ENCODE results near the gene NUP188. TPM values are rescaled to one million over a fixed set of nuclear protein-coding genes. Genes with fewer than 3 reads are reported as not detected.

NUP188 gene
- total RNA-seq, 1 donor from 2014 or later: 42.4 TPM

DNA sequence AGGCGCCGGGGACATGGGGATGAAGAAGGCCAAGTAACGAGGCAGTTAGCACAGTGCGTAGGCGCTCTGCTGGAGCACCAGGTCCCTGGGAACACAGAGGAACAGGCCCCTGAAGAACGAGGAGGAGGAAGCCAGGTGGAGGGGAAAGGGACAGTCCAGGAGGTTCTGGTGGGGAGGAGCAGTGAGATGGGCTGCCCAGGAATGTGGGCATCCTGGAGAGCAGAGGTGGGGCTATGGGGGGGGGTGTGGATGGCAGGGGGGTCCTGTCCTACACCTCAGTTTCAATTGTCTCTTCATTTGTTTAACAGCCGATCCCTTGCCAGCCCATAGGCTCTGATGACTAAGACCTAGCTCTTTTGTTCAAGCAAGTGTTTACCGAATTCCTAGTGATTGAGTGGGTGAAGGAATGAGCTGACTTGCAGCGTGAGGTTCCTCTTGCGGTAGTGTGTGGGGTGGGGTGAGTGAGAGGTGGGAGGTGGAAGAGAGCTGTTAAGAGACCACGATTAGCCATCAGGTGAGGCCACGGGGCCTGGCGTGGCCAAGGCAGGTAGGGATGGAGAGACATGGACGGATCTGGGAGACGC, 35.1 kb upstream of the NUP188 start:
- ATAC-seq: peak; percentile 75 to 82
- Histone ChIP-seq H3K27me3 (ENCODE audit: low read depth) (no peaks in the 10 kb centered on the region), H3K27ac (peak overlapping the region; percentile 86), H3K4me1 (peaks cover 71% of the 10 kb centered on the region), H3K9me3 (no peaks in the 10 kb centered on the region), H3K36me3 (peaks cover 59% of the 10 kb centered on the region), H3K4me3 (no peak overlapping the region)
- DNase-seq: peak; percentile 69
- intact Hi-C loops (cut with DNase I): no loop called here
- TF ChIP-seq, protein P1, sequence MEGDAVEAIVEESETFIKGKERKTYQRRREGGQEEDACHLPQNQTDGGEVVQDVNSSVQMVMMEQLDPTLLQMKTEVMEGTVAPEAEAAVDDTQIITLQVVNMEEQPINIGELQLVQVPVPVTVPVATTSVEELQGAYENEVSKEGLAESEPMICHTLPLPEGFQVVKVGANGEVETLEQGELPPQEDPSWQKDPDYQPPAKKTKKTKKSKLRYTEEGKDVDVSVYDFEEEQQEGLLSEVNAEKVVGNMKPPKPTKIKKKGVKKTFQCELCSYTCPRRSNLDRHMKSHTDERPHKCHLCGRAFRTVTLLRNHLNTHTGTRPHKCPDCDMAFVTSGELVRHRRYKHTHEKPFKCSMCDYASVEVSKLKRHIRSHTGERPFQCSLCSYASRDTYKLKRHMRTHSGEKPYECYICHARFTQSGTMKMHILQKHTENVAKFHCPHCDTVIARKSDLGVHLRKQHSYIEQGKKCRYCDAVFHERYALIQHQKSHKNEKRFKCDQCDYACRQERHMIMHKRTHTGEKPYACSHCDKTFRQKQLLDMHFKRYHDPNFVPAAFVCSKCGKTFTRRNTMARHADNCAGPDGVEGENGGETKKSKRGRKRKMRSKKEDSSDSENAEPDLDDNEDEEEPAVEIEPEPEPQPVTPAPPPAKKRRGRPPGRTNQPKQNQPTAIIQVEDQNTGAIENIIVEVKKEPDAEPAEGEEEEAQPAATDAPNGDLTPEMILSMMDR (IDR thresholded peaks at IDR 0.05): no peak

- Histone ChIP-seq H3K27ac (peak overlapping the region; percentile 86), H3K4me3 (peak overlapping the region; percentile 30), H3K27me3 (ENCODE audit: low read depth) (no peaks in the 10 kb centered on the region), H3K36me3 (peaks cover 59% of the 10 kb centered on the region), H3K9me3 (no peaks in the 10 kb centered on the region), H3K4me1 (peaks cover 78% of the 10 kb centered on the region)
- intact Hi-C loops (cut with DNase I): no loop called here
- TF ChIP-seq, protein P1 (IDR thresholded peaks at IDR 0.05): no peak
- peak; percentile 13 to 22 for ATAC-seq
- peak; percentile 53 for DNase-seq
Observed at GRCh38 chr9:128913048-128913900, 34.2 kb upstream of the NUP188 start.

GRCh38 chr9:128913995-128914772, 33.3 kb upstream of the NUP188 start:
- peak overlapping the region; percentile 30 for H3K4me3 ChIP-seq
- ATAC-seq (peak in 1 of 2 donors; percentile 4), DNase-seq (peak; percentile 58)
- TF ChIP-seq, protein P1 (IDR thresholded peaks at IDR 0.05): no peak
- intact Hi-C loops (cut with DNase I): no loop called here
- no peaks in the 10 kb centered on the region for H3K27me3 ChIP-seq (ENCODE audit: low read depth)
- peaks cover 51% of the 10 kb centered on the region for H3K36me3 ChIP-seq
- peaks cover 78% of the 10 kb centered on the region for H3K4me1 ChIP-seq
- peak overlapping the region; percentile 86 for H3K27ac ChIP-seq
- H3K9me3 ChIP-seq: no peaks in the 10 kb centered on the region

DNA sequence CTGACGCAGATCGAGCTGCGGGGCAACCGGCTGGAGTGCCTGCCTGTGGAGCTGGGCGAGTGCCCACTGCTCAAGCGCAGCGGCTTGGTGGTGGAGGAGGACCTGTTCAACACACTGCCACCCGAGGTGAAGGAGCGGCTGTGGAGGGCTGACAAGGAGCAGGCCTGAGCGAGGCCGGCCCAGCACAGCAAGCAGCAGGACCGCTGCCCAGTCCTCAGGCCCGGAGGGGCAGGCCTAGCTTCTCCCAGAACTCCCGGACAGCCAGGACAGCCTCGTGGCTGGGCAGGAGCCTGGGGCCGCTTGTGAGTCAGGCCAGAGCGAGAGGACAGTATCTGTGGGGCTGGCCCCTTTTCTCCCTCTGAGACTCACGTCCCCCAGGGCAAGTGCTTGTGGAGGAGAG, 31.3 kb upstream of the NUP188 start:
- intact Hi-C loops (cut with DNase I): no loop called here
- ATAC-seq (peak; percentile 20 to 38), DNase-seq (peak; percentile 77)
- H3K4me3 ChIP-seq: peak overlapping the region; percentile 40
- H3K36me3 ChIP-seq: peaks cover 31% of the 10 kb centered on the region
- no peaks in the 10 kb centered on the region for H3K27me3 ChIP-seq (ENCODE audit: low read depth)
- TF ChIP-seq, protein P1 (IDR thresholded peaks at IDR 0.05): no peak
- peaks cover 80% of the 10 kb centered on the region for H3K4me1 ChIP-seq
- H3K27ac ChIP-seq: peak overlapping the region; percentile 80
- H3K9me3 ChIP-seq: no peaks in the 10 kb centered on the region

GRCh38 chr9:128916745-128917144, 30.8 kb upstream of the NUP188 start:
- Histone ChIP-seq H3K36me3 (peaks cover 29% of the 10 kb centered on the region), H3K27ac (peak overlapping the region; percentile 80), H3K27me3 (ENCODE audit: low read depth) (no peaks in the 10 kb centered on the region), H3K4me1 (peaks cover 80% of the 10 kb centered on the region), H3K9me3 (no peaks in the 10 kb centered on the region), H3K4me3 (peak overlapping the region; percentile 40)
- TF ChIP-seq, protein P1 (IDR thresholded peaks at IDR 0.05): no peak
- intact Hi-C loops (cut with DNase I): no loop called here
- ATAC-seq (no peak), DNase-seq (no peak)

Measured in lower lobe of right lung (tissue), 2 donors.